ENCODE data around the gene PNPLA7.
"Not testable (repeated sequence)": the region's sequence is repeated elsewhere in the genome, so short reads cannot be mapped to it uniquely, and the experiment has no call there.

Gene PNPLA7

GRCh38 chr9:137578518-137579258 lies 28.5 kb upstream of the PNPLA7 start, which contains the start of gene DPH7:
Gene DPH7 (minus strand): TSS chr9:137578925. CDS start chr9:137578777, 148 bp downstream.
- DNase-seq (ENCODE audit: low read depth in 2 of 2), result peak; percentile 90 to 93
- H3K4me3 ChIP-seq (replicated peaks in 1 of 2; ENCODE audit: low read depth in 2 of 2, low read length in 2 of 2), result peak within 1 kb of the TSS; percentile 71 to 92
- peak; percentile 72 for TF ChIP-seq CTCF (IDR thresholded peaks at IDR 0.05; ENCODE audit: low read depth, low read length)

GRCh38 chr9:137575716-137576411 lies 25.7 kb upstream of the PNPLA7 start:
- no peak for DNase-seq (ENCODE audit: low read depth in 2 of 2)
- no peak for TF ChIP-seq CTCF (IDR thresholded peaks at IDR 0.05; ENCODE audit: low read depth, low read length)
- H3K4me3 ChIP-seq (replicated peaks in 1 of 2; ENCODE audit: low read depth in 2 of 2, low read length in 2 of 2), result no peak overlapping the region

GRCh38 chr9:137575364-137575715 lies 25.1 kb upstream of the PNPLA7 start:
- H3K4me3 ChIP-seq (replicated peaks in 1 of 2; ENCODE audit: low read depth in 2 of 2, low read length in 2 of 2), result no peak overlapping the region
- peak in 1 of 2 donors; percentile 33 for DNase-seq (ENCODE audit: low read depth in 2 of 2)
- no peak for TF ChIP-seq CTCF (IDR thresholded peaks at IDR 0.05; ENCODE audit: low read depth, low read length)

- DNase-seq (ENCODE audit: low read depth in 2 of 2), result no peak
- H3K4me3 ChIP-seq (replicated peaks in 1 of 2; ENCODE audit: low read depth in 2 of 2, low read length in 2 of 2), result no peak overlapping the region
- no peak for TF ChIP-seq CTCF (IDR thresholded peaks at IDR 0.05; ENCODE audit: low read depth, low read length)
Measured at GRCh38 chr9:137574192-137574591, 24.0 kb upstream of the PNPLA7 start.

GRCh38 chr9:137570566-137570965 lies 20.4 kb upstream of the PNPLA7 start:
- no peak for TF ChIP-seq CTCF (IDR thresholded peaks at IDR 0.05; ENCODE audit: low read depth, low read length)
- no peak overlapping the region for H3K4me3 ChIP-seq (replicated peaks in 1 of 2; ENCODE audit: low read depth in 2 of 2, low read length in 2 of 2)
- no peak for DNase-seq (ENCODE audit: low read depth in 2 of 2)

GRCh38 chr9:137569609-137570203 lies 19.5 kb upstream of the PNPLA7 start:
- TF ChIP-seq CTCF (IDR thresholded peaks at IDR 0.05; ENCODE audit: low read depth, low read length), result no peak
- no peak overlapping the region for H3K4me3 ChIP-seq (replicated peaks in 1 of 2; ENCODE audit: low read depth in 2 of 2, low read length in 2 of 2)
- no peak for DNase-seq (ENCODE audit: low read depth in 2 of 2)

- not testable (repeated sequence) for DNase-seq (ENCODE audit: low read depth in 2 of 2); H3K4me3 ChIP-seq (replicated peaks in 1 of 2; ENCODE audit: low read depth in 2 of 2, low read length in 2 of 2)
Measured at GRCh38 chr9:137568445-137568844, 18.2 kb upstream of the PNPLA7 start.

All from cardiac fibroblast (primary cell).